ENCODE data around the gene RAP1GDS1. TPM values are rescaled to one million over a fixed set of nuclear protein-coding genes. Genes with fewer than 3 reads are reported as not detected.

The RAP1GDS1 gene
- polyA plus RNA-seq, 3 donors, result 23.6 to 37.9 (median 37.8) TPM

- H4K20me1 ChIP-seq (ENCODE audit: insufficient read depth, low read length), result no peaks in the 10 kb centered on the region
- no peaks in the 10 kb centered on the region for H3K36me3 Mint-ChIP-seq
- peaks cover 8 to 11% of the 10 kb centered on the region in 2 donors for H3K4me1 ChIP-seq (ENCODE audit: control insufficient read depth in 1 of 2, insufficient read depth in 2 of 2, low read length in 2 of 2)
- no peaks in the 10 kb centered on the region for H3K79me2 ChIP-seq (ENCODE audit: insufficient read depth, low read length)
- intact Hi-C loops (cut with micrococcal nuclease), result loop anchor here in 1 of 2 donors (10.0 kb wide), 1 partner anchor 938 kb away; no protein-coding TSS in a partner anchor
- H3K9me3 ChIP-seq (replicated peaks in 1 of 2; ENCODE audit: control insufficient read depth in 1 of 2, insufficient read depth in 1 of 2, low read length in 2 of 2), result peaks cover 0 to 3% of the 10 kb centered on the region in 2 donors
- no peak overlapping the region for H3K4me2 ChIP-seq (replicated peaks; ENCODE audit: extremely low read depth, low read length, poor library complexity, severe bottlenecking)
- 35% methylated on average over 4 of the region's 8 CpGs for WGBS (ENCODE audit: insufficient coverage)
- H3K4me3 Mint-ChIP-seq, result no peak overlapping the region
- H3K4me1 Mint-ChIP-seq, result peaks cover 12% of the 10 kb centered on the region
- no peak for DNase-seq
- TF ChIP-seq CTCF (IDR thresholded peaks at IDR 0.05), result no peak
- no peaks in the 10 kb centered on the region for H3K27me3 ChIP-seq (ENCODE audit: control insufficient read depth in 2 of 2, insufficient read depth in 2 of 2, low read length in 2 of 2)
- H3K27ac Mint-ChIP-seq, result no peak overlapping the region
- no peak overlapping the region for H3K4me3 ChIP-seq (replicated peaks in 1 of 3; ENCODE audit: low read depth in 2 of 3, low read length in 3 of 3)
- H3K36me3 ChIP-seq (replicated peaks in 1 of 2; ENCODE audit: control insufficient read depth in 1 of 2, insufficient read depth in 2 of 2, low read length in 2 of 2), result no peaks in the 10 kb centered on the region
- peaks cover 0 to 7% (median 0%) of the 10 kb centered on the region in 3 donors for H3K27me3 Mint-ChIP-seq (ENCODE audit: low read depth in 3 of 3)
- H2AFZ ChIP-seq (ENCODE audit: insufficient read depth, low read depth, low read length, poor library complexity, severe bottlenecking), result peak overlapping the region; percentile 72
- no peak overlapping the region for H3K9ac ChIP-seq (ENCODE audit: insufficient read depth, low read length, poor library complexity, severe bottlenecking)
- H3K9me3 Mint-ChIP-seq, result peaks cover 0 to 5% (median 3%) of the 10 kb centered on the region in 7 donors
- H3K27ac ChIP-seq (ENCODE audit: low read depth in 1 of 2, low read length in 2 of 2), result no peak overlapping the region
These were observed 205.8 kb downstream of the RAP1GDS1 start for GRCh38 chr4:98466868-98467599.

GRCh38 chr4:98467627-98468072, 206.5 kb downstream of the RAP1GDS1 start:
- no peaks in the 10 kb centered on the region for H3K27me3 ChIP-seq (ENCODE audit: control insufficient read depth in 2 of 2, insufficient read depth in 2 of 2, low read length in 2 of 2)
- H3K79me2 ChIP-seq (ENCODE audit: insufficient read depth, low read length), result no peaks in the 10 kb centered on the region
- peak; percentile 34 to 47 (median 35) for DNase-seq
- 3% methylated on average over 17 of the region's 20 CpGs for WGBS (ENCODE audit: insufficient coverage)
- H3K4me3 ChIP-seq (replicated peaks in 1 of 3; ENCODE audit: low read depth in 2 of 3, low read length in 3 of 3), result peak overlapping the region in 1 of 3 experiments; percentile 62
- intact Hi-C loops (cut with micrococcal nuclease), result loop anchor here in 1 of 2 donors (10.0 kb wide), 1 partner anchor 937 kb away; no protein-coding TSS in a partner anchor
- H3K4me1 Mint-ChIP-seq, result peaks cover 13% of the 10 kb centered on the region
- H3K27me3 Mint-ChIP-seq (ENCODE audit: low read depth in 3 of 3), result peaks cover 0 to 7% (median 0%) of the 10 kb centered on the region in 3 donors
- H3K9ac ChIP-seq (ENCODE audit: insufficient read depth, low read length, poor library complexity, severe bottlenecking), result peak overlapping the region; percentile 40
- H3K9me3 ChIP-seq (replicated peaks in 1 of 2; ENCODE audit: control insufficient read depth in 1 of 2, insufficient read depth in 1 of 2, low read length in 2 of 2), result peaks cover 0 to 7% of the 10 kb centered on the region in 2 donors
- no peaks in the 10 kb centered on the region for H3K36me3 ChIP-seq (replicated peaks in 1 of 2; ENCODE audit: control insufficient read depth in 1 of 2, insufficient read depth in 2 of 2, low read length in 2 of 2)
- H3K36me3 Mint-ChIP-seq, result peaks cover 0 to 3% of the 10 kb centered on the region in 2 donors
- H2AFZ ChIP-seq (ENCODE audit: insufficient read depth, low read depth, low read length, poor library complexity, severe bottlenecking), result peak overlapping the region; percentile 72
- peaks cover 0 to 7% (median 4%) of the 10 kb centered on the region in 7 donors for H3K9me3 Mint-ChIP-seq
- H3K4me2 ChIP-seq (replicated peaks; ENCODE audit: extremely low read depth, low read length, poor library complexity, severe bottlenecking), result peak overlapping the region; percentile 75
- peaks cover 8 to 11% of the 10 kb centered on the region in 2 donors for H3K4me1 ChIP-seq (ENCODE audit: control insufficient read depth in 1 of 2, insufficient read depth in 2 of 2, low read length in 2 of 2)
- H3K4me3 Mint-ChIP-seq, result peak overlapping the region; percentile 61 to 79
- no peaks in the 10 kb centered on the region for H4K20me1 ChIP-seq (ENCODE audit: insufficient read depth, low read length)
- no peak overlapping the region for H3K27ac ChIP-seq (ENCODE audit: low read depth in 1 of 2, low read length in 2 of 2)
- TF ChIP-seq CTCF (IDR thresholded peaks at IDR 0.05), result peak; percentile 70
- H3K27ac Mint-ChIP-seq, result peak overlapping the region in 1 of 7 donors; percentile 72

Measured in CD14-positive monocyte (primary cell).